ENCODE data around the gene EMILIN2.

- no peak for TF ChIP-seq CTCF (IDR thresholded peaks at IDR 0.05; ENCODE audit: control extremely low read depth in 1 of 3, insufficient read depth in 1 of 3, low read depth in 1 of 3, low read length in 3 of 3)
- no peak for TF ChIP-seq FOSL1 (IDR thresholded peaks at IDR 0.05; ENCODE audit: insufficient read depth, low read depth, low read length)
- TF ChIP-seq EGR1 (IDR thresholded peaks at IDR 0.05; ENCODE audit: borderline replicate concordance, low read depth, low read length): no peak
- no peak for TF ChIP-seq CBX5 (IDR thresholded peaks at IDR 0.05; ENCODE audit: low read depth, low read length)
- no peak for TF ChIP-seq KDM5A (IDR thresholded peaks at IDR 0.05; ENCODE audit: low read length)
- TF ChIP-seq SAP30 (IDR thresholded peaks at IDR 0.05; ENCODE audit: insufficient read depth, insufficient replicate concordance, low read length): no peak
- no peak for TF ChIP-seq EP300 (IDR thresholded peaks at IDR 0.05; ENCODE audit: borderline replicate concordance in 1 of 2, low read depth in 2 of 2, low read length in 2 of 2)
- TF ChIP-seq SP1 (IDR thresholded peaks at IDR 0.05; ENCODE audit: low read depth, low read length): no peak
These were observed 25.1 kb upstream of the EMILIN2 start for GRCh38 chr18:2821695-2822094.
